ENCODE results near the gene KCNG1.

DNA sequence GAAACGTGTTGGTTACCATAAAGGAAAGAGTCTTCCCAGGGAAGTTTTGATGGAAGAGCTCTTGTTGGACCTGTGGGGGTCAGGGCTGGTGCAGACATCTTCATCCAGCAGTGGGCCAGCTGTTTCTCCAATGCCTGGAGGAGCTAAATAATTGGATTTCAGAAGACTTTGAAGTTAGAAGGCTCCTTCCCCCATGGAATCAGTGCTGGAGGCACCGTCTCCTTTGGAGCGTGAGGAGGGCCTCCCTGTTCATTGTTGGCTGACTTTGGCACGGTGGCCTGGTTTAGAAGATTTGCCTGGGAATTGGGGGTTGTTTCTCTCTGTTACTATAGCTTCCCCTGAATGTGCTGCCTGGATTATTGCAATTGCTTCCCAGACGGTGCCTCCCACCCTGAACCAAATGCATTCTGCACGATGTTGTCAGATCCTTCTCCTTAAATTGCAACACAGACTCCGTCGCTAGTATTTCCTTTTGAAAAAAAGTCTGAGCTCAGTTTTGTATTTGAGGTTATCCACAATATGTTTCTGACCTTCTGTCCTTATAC, 27.7 kb upstream of the KCNG1 start:
- TF ChIP-seq EZH2 (IDR thresholded peaks at IDR 0.05; ENCODE audit: borderline replicate concordance) (no peak), CTCF (IDR thresholded peaks at IDR 0.05; ENCODE audit: poor library complexity) (no peak)

All from hepatocyte (in vitro differentiated cells).